A549 (cell line): ENCODE data around the gene LGALS1. TPM values are rescaled to one million over a fixed set of nuclear protein-coding genes. Genes with fewer than 3 reads are reported as not detected.

ENCODE experiments used
- ATAC-seq, 2 experiments: fragments of 200-7000 bp in 1 of 2; fragments of >200 bp in 1 of 2; cut with Nextera tagmentation in 1 of 2; cut with Tn5 transposase in 1 of 2; 3 replicates each; pipeline versions ENCODE4 v1.8.0 to v1.9.1; 2018 to 2020; ENCODE audit warnings: mild to moderate bottlenecking in 1 of 2, moderate library complexity in 1 of 2
- CTCF ChIA-PET: fragments of 300-600 bp; sonication (Branson Sonifier 250); formaldehyde crosslinking; extraction: SDS; loops from one replicate; lab custom pipeline; 2021; ENCODE audit warnings: antibody characterized with exemption, inconsistent platforms; lab: Yijun Ruan, JAX
- POLR2A ChIA-PET: fragments of 350-600 bp; formaldehyde crosslinking; extraction: SDS; loops from one replicate; lab custom pipeline; 2021; ENCODE audit warnings: antibody characterized with exemption, inconsistent platforms; lab: Yijun Ruan, JAX
- DNase-seq, 2 experiments: peaks; one replicate each; pipeline versions ENCODE4 v3.0.0 to v3.0.0-alpha.2; 2011 to 2016; ENCODE audit warnings: low read depth in 1 of 2, low spot score in 1 of 2
- FAIRE-seq: peaks from 2 replicates; lab custom pipeline; 2011; peaks lifted over from hg19 to GRCh38; lab: Jason Lieb, UNC
- H3K27ac ChIP-seq, 2 experiments: fragments of >200 bp; sonication (Bioruptor Twin); formaldehyde crosslinking; 3 replicates each; pipeline ENCODE4 v1.5.1; 2016 to 2017
- H3K4me1 ChIP-seq: fragments of >200 bp; sonication (Bioruptor Twin); formaldehyde crosslinking; 3 replicates; pipeline ENCODE4 v1.6.1; 2016
- H3K4me2 ChIP-seq: fragments of >200 bp; sonication (Bioruptor Twin); formaldehyde crosslinking; 3 replicates; pipeline ENCODE4 v1.6.1; 2016
- H3K4me3 ChIP-seq: fragments of >200 bp; sonication (Bioruptor Twin); formaldehyde crosslinking; 3 replicates; pipeline ENCODE4 v1.5.1; 2016
- H3K9me3 ChIP-seq: fragments of >200 bp; sonication (Bioruptor Twin); formaldehyde crosslinking; 3 replicates; pipeline ENCODE4 v1.6.1; 2016
- EP300 ChIP-seq, 2 experiments: fragments of >200 bp; sonication (Bioruptor Twin); formaldehyde crosslinking; IDR thresholded peaks; 2 replicates in 1 of 2; 3 replicates in 1 of 2; pipeline ENCODE4 v1.6.1; 2016 to 2017
- FOSB ChIP-seq: fragments of 250-450 bp; sonication (Bioruptor Pico); IDR thresholded peaks from 2 replicates; pipeline ENCODE4 v1.5.0; 2020; ENCODE audit warnings: mild to moderate bottlenecking, moderate library complexity
- FOXS1 ChIP-seq: fragments of 250-450 bp; sonication (Bioruptor Pico); IDR thresholded peaks from 2 replicates; pipeline ENCODE4 v1.5.0; 2020; ENCODE audit warnings: mild to moderate bottlenecking, moderate library complexity
- HEYL ChIP-seq: fragments of 250-450 bp; sonication (Bioruptor Pico); IDR thresholded peaks from 2 replicates; pipeline ENCODE4 v1.8.0; 2021; ENCODE audit warnings: mild to moderate bottlenecking, moderate library complexity
- KDM1A ChIP-seq: fragments of 200-600 bp; sonication (generic); IDR thresholded peaks from 2 replicates; pipeline ENCODE4 v1.6.1; 2016; ENCODE audit warnings: low read depth, mild to moderate bottlenecking
- KDM5A ChIP-seq: fragments of 200-600 bp; sonication (generic); IDR thresholded peaks from 2 replicates; pipeline ENCODE4 v1.6.1; 2016; ENCODE audit warnings: antibody characterized with exemption, mild to moderate bottlenecking
- NPAS2 ChIP-seq: fragments of 250-450 bp; sonication (Bioruptor Pico); IDR thresholded peaks from 2 replicates; pipeline ENCODE4 v1.8.0; 2022; ENCODE audit warnings: mild to moderate bottlenecking, moderate library complexity, borderline replicate concordance
- PHF8 ChIP-seq: fragments of 200-600 bp; sonication (generic); IDR thresholded peaks from 2 replicates; pipeline ENCODE4 v1.6.1; 2016; ENCODE audit warnings: low read depth, mild to moderate bottlenecking, antibody characterized with exemption, moderate library complexity, borderline replicate concordance
- POLR2A ChIP-seq: IDR thresholded peaks from 2 replicates; pipeline ENCODE4 v1.6.1; 2012; ENCODE audit warnings: mild to moderate bottlenecking, low read length
- RARB ChIP-seq: fragments of 250-450 bp; sonication (Bioruptor Pico); IDR thresholded peaks from 2 replicates; pipeline ENCODE4 v1.8.0; 2021; ENCODE audit warnings: mild to moderate bottlenecking, moderate library complexity
- SMC3 ChIP-seq: fragments of >200 bp; sonication (Bioruptor Twin); formaldehyde crosslinking; IDR thresholded peaks from 3 replicates; pipeline ENCODE4 v1.6.1; 2018; ENCODE audit warnings: inconsistent platforms
- ZFP36 ChIP-seq: fragments of 450-650 bp; IDR thresholded peaks from 2 replicates; pipeline ENCODE4 v1.6.1; 2014; ENCODE audit warnings: borderline replicate concordance; ENCODE audit not compliant: partially characterized antibody
- ZSCAN20 ChIP-seq: fragments of 250-450 bp; sonication (Bioruptor Pico); IDR thresholded peaks from 2 replicates; pipeline ENCODE4 v1.8.0; 2022; ENCODE audit warnings: mild to moderate bottlenecking, moderate library complexity
- WGBS: methylation state at CpG from one replicate; pipeline ENCODE4 v1.1.6; 2017; ENCODE audit errors: missing lambda C conversion rate; 5-methylcytosine and 5-hydroxymethylcytosine counted together
- polyA plus RNA-seq, 4 experiments: library from polyadenylated mRNA; depleted of rRNA in 3 of 4; stranded (reverse); fragments of >200 nt; fragmentation: RNase III in 1 of 4; extraction: RNeasy Plus Mini Kit Qiagen cat#74134 plus additional on column Dnase treatment in 1 of 4; gene quantifications; 2 replicates in 3 of 4; 3 replicates in 1 of 4; pipeline ENCODE4 v1.2.3, GENCODE V29; 2011 to 2017
- TF ChIP-seq, protein P1 (sequence below): fragments of 250-450 bp; sonication (Bioruptor Pico); IDR thresholded peaks from 2 replicates; pipeline ENCODE4 v1.5.0; 2021; ENCODE audit warnings: mild to moderate bottlenecking, moderate library complexity, borderline replicate concordance

The LGALS1 gene
- polyA plus RNA-seq, 2 of the 4 experiments (the other 2 are of a cell fraction), result 584 to 1,477 TPM

DNA sequence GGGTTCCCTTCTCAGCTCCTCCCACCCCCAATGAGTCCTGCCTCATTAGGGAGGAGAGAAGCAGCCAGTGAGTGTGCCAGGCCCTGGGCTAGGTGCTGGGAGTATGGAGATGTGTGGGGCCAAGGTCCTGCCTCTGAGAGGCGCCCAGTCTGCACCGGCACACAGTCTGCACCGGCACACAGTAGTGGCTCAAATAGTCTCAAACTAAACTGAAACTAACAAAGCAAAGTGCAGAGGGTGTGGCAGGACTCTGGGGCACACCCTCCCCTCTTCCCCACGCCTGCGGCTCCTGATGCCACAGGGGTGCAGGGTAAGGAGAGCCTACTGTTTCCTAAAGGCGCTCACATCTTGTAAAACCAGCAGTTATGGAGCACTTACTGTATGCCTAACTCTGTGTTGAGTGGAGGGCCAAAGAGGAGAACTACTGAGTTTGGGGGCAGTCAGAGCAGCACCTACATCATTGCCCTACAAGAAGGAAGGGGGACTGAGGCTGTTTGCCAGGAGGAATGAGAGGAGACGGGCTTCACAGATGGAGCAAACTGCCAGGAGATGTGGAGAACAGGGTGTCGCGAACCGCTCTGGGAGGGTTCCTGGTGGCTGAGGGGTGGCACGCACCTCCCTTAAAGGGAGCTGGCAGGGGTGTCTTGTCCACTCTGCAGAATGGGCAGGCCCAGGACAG lies 36.9 kb upstream of the LGALS1 start:
- CTCF ChIA-PET, result interaction anchor here (0.6 to 7.1 kb wide), 6 partner anchors 8 to 355 kb away, joined by 3 to 129 read pairs (median 4); partner anchors contain the start of genes GGA1 and PDXP
- Histone ChIP-seq H3K4me3 (no peak overlapping the region), H3K9me3 (no peaks in the 10 kb centered on the region), H3K4me2 (peak overlapping the region; percentile 82; the same call in 2 of the 3 replicates), H3K4me1 (peaks cover 10% of the 10 kb centered on the region; the same call in 2 of the 3 replicates), H3K27ac (peak overlapping the region in 1 of 2 experiments; percentile 93; a peak in 1 of 6 replicates)
- POLR2A ChIA-PET, result no interaction called here
- TF ChIP-seq EP300 (IDR thresholded peaks at IDR 0.05) (no peak), FOXS1 (no peak), NPAS2 (CRISPR knock-in tag) (no peak), SMC3 (no peak), ZSCAN20 (no peak), RARB (CRISPR knock-in tag) (no peak), KDM5A (no peak), HEYL (CRISPR knock-in tag) (no peak), KDM1A (no peak)
- TF ChIP-seq, protein P1, sequence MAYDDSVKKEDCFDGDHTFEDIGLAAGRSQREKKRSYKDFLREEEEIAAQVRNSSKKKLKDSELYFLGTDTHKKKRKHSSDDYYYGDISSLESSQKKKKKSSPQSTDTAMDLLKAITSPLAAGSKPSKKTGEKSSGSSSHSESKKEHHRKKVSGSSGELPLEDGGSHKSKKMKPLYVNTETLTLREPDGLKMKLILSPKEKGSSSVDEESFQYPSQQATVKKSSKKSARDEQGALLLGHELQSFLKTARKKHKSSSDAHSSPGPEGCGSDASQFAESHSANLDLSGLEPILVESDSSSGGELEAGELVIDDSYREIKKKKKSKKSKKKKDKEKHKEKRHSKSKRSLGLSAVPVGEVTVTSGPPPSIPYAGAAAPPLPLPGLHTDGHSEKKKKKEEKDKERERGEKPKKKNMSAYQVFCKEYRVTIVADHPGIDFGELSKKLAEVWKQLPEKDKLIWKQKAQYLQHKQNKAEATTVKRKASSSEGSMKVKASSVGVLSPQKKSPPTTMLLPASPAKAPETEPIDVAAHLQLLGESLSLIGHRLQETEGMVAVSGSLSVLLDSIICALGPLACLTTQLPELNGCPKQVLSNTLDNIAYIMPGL (CRISPR knock-in tag), result no peak
- FAIRE-seq (no peak), ATAC-seq (peak in 1 of 2 experiments; percentile 7; a peak in 2 of 6 replicates), DNase-seq (no peak)
- WGBS, result 81% methylated on average over 10 of the region's 11 CpGs

DNA sequence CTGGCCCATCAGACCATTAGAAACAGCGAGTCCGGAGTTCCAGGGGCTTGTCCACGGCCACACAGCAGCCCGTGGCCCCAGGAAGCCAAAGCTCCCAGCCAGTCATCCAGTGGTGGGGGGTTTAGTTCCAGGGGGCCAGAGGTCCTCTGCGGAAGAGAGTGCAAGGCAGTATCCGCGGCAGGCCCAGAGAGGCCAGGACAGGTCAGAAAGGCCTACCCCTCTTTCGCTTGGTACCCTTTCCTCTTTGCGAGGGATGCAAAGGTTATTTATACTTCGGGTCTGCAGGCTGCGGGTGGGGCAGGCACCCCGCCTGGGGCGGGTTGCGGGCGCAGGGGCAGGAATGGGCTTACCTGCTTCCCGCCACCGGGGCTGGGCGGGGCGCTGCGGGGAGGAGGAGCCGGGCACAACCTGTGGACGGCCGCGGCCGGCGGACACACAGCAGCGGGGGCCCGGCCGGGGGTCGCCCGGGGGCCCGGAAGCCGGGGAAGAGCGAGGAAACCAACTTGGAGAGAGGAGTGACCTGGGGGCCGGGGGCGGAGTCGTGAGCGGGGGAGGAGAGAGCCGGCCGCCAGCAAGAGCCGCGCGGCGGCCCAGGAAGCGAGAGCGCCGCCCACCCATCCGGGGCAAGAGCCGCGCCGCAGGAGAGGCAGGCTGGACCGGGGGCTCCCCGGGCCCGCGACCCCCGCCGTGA lies 36.2 kb upstream of the LGALS1 start, which contains the start of gene SH3BP1:
TSS of gene SH3BP1 (plus strand) at position 600 of the 691 bp plus-strand sequence. CDS start 119 bp downstream, outside the sequence.
- peaks cover 10% of the 10 kb centered on the region; the same call in 2 of the 3 replicates for H3K4me1 ChIP-seq
- POLR2A ChIA-PET, result no interaction called here
- CTCF ChIA-PET, result interaction anchor here (1.2 to 7.1 kb wide), 2 partner anchors 9 to 19 kb away, joined by 5 to 129 read pairs; partner anchors contain the start of gene PDXP
- H3K4me3 ChIP-seq, result peak within 1 kb of the TSS; percentile 58
- ATAC-seq (peak; percentile 14 to 50; a peak in 3 of 6 replicates), DNase-seq (no peak), FAIRE-seq (no peak)
- H3K4me2 ChIP-seq, result peak within 1 kb of the TSS; percentile 82
- WGBS, result 15% methylated on average over 4 of the region's 57 CpGs
- H3K9me3 ChIP-seq, result no peaks in the 10 kb centered on the region
- peak within 1 kb of the TSS; percentile 62 to 93 for H3K27ac ChIP-seq
- TF ChIP-seq POLR2A (no peak), PHF8 (no peak), ZFP36 (no peak)

DNA sequence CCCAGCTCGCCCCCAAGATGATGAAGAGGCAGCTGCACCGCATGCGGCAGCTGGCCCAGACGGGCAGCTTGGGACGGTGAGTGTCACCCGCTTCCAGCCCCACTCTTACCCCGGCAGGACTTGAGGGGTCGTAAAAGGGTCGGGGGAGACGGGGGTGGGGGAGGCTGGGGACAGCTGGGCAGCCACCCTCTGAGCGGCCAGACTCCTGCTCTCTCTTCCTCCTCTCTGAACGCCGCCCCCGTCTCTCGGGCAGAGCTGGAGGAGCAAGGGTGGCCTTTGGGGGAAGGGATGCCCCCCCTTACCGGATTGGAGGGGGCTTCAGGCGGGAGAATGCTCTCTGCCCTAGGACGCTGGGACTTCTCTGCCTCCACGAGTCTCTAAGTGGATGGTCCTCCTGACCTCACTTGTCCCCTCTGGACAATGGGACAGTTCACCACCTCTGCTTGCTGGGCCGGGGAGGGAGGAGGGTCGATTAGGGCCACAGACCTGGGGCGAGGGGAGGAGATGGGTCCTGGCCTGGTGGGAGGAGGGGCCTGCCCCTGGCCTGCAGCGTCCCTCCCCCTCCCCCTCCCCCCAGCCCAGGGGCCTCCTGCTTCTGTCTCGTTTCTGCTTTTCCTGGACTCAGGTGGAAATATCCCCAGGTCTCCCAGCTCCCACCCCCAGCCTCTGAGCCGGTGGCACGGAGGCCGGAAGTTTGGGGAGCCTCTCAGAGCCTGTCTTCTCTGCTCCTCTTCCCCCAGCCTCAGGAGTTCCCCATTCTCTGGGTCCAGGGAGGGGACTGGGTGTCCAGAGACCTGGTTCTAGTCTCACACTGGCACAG lies 35.5 kb upstream of the LGALS1 start:
- no peak for ATAC-seq
- DNase-seq, result no peak
- peak overlapping the region; percentile 82 for H3K4me2 ChIP-seq
- H3K27ac ChIP-seq, result peak overlapping the region; percentile 62 to 93
- ChIA-PET CTCF (interaction anchor here (0.6 to 7.1 kb wide), 6 partner anchors 10 to 152 kb away, joined by 3 to 152 read pairs (median 54); partner anchors contain the start of genes LGALS1 and PDXP), POLR2A (no interaction called here)
- TF ChIP-seq KDM1A (peak; percentile 63; the same call in 1 of the 2 replicates), FOSB (no peak)
- H3K4me1 ChIP-seq, result peaks cover 10% of the 10 kb centered on the region; the same call in 2 of the 3 replicates
- no peak for FAIRE-seq
- 24% methylated on average over 8 of the region's 27 CpGs for WGBS
- H3K4me3 ChIP-seq, result peak overlapping the region; percentile 58
- H3K9me3 ChIP-seq, result no peaks in the 10 kb centered on the region
